Effector CD8-positive, alpha-beta T cell (primary cell): ENCODE measurements around the gene B2M.
A peak's percentile ranks its signal among the peaks of the same experiment; 100 is the strongest.
"Not testable (repeated sequence)": the region's sequence is repeated elsewhere in the genome, so short reads cannot be mapped to it uniquely, and the experiment has no call there.

Source experiments
- DNase-seq: peaks from one replicate; lab custom pipeline; 2025; lab: John Stamatoyannopoulos, UW

The B2M gene

DNA sequence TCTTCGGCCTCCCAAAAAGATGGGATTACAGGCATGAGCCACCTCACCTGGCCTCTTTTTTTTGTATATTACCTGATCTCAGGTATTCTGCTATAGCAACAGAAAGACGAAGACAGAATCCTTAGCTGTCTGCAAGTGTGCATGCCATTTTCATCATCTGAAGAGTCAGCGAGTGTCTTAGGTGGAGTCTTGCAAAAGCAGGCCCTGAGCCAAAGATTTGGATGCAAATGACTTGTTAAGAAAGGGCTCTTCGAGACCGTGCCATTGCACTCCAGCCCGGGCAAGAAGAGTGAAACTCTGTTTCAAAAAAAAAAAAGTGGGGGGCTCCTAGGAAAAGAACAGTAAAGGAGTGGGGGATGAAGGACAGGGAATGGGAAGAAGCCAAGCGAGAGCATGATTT is 14.8 kb downstream of the B2M start:
- no peak for DNase-seq

DNA sequence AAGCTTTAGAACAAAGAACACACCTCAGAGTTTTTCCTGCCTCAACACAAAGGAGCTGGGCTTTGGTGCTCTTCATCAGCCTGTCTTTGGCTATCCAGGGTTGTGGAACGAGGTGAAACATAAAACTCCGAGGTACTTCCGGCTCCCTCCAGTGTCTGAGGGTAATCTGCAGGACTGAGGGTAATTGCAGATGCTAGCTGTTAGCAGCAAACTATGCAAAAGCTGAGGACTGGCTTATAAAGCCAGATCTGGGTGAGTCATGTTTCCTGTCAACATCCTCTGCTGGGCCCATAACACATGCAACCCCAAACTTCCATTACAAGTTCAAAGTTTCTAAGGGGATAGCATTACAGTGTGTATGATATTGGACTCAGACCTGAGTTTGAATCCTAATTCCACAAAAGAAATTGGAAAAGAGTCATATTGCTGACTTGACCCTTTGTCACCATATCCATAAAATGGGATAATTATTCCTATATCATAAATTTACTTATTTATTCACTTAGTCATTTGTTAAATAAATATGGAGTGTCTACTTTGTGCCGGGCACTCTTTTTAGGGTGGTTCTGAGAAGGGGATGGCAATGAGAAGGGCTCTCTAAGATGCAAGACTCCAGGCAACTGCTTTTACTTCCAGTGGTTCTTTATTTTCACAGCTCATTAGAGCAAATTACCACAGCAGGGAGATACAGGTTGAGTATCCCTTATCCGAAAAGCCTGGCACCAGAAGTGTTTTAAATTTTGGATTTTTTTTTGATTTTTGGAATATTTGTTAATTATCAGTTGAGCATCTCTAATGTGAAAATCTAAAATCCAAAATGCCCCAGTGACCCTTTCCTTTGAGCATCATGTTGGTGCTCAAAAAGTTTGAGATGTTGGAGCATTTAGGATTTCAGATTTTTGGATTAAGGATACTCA is 15.5 kb downstream of the B2M start:
- peak; percentile 63 for DNase-seq

DNA sequence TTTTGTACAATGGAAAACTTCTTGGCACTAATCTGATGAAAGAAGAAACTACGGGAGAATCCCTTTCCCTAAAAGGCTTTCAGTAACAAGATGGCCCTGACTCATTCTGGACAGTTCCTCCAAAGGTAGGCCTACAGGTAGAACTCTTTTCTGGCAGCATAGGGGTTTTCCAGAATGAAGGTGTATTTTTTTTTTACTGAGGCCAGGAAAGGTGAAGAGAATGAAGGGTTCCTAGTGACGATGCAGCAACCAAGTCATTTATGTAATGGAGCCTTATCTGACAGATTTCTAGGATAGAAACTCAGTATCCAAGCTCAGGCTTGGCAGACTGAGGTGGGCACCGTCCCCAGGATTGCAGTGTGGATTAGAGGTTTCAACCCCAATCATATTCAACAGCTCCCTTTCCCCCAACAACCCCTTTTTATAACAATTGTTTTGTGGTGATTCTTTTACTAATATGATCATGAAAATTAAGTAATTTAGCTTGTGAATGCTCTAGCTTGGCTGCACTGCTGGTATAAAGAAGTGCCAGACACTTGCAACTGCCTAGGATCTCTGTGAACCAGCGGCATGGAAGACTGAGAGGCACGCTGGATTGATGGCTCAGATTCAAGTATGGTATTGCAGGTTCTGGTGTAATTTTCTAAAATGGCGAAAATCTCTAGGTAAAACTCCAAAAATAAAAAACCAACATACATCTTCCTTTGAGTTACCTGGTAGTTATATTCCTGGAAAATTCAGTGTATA is 16.3 kb downstream of the B2M start:
- DNase-seq = no peak

DNA sequence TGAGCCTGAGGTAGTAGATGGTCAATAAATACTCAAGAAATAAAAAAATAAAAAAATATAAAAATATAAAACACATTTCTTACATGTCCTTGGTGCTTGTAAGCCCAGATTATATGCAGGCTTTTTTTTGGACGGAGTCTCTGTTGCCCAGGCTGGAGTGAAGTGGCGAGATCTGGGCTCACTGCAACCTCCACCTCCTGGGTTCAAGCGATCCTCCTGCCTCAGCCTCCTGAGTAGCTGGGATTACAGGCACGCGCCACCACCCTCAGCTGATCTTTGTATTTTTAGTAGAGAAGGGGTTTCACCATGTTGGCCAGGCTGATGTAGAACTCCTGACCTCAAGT is 16.9 kb downstream of the B2M start:
- not testable (repeated sequence) for DNase-seq

DNA sequence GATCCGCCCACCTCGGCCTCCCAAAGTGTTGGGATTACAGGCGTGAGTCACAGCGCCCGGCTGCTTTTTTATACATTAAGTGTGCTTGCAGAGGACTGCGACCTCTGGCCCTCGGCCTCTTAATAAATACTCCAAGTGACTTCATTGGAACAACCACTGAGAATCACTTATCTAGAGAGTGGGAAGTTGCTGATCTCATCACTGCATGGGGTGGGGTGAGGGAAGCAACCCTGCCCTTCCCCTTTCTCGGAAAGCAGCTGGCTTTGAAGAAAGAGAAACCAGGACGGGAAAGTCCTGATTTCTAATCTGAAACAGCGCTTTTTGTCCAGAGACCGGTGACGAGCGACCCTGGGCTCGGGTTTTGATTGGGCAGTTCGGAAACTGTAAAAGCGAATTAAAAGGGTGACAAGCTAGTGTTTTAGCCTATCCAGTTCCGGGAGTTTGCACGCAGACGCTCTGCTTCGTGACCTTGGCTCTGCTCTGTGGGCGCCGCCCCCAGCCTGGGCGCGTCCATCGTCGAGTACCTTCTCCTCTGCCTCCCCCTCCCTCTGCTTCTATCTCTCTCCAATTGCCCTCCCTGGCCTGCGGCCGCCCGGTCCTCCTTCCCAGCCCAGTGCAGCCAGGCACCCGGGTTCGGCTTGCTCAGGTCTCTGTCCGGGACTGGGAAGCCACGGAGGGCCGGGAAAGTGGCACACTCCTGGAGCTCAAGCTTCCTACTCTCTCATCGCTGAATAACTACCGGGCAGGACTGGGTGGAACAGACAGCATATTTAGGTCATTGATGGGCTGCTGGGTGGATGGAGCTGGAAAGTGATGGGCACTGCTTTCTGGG is 17.5 kb downstream of the B2M start:
- DNase-seq = peak; percentile 93

DNA sequence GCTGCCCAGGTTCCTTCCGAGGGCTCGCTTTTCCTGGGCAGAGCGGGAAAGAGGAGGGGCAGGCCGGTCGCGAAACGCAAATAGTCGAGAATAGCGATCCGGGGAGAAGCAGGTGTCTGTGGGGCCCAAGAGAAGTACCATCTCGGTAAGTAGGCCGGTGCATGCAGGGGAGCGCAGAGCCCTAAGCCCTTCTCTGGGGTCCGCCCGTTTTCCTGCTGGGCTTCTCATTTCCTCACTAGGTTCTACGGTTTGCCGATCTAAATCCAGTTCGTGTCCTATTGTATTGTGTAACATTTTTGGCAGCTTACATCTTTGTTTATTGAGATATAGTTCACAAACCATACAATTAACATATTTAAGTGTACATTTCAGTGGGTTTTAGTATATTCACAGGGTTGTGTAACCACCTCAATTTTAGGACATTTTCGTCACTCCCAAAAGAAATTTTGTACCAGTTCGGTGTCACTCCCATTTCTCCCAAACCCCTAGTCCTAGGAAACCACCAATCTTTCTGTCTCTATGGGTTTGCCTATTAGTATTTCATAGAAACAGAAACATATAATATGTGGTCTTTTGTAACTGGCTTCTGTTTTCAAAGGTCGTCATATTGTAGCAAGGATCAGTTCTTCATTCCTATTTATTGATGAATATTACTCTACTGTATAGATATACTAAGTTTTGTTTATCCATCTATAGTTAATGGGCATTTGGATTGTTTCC is 18.3 kb downstream of the B2M start:
- no peak for DNase-seq

DNA sequence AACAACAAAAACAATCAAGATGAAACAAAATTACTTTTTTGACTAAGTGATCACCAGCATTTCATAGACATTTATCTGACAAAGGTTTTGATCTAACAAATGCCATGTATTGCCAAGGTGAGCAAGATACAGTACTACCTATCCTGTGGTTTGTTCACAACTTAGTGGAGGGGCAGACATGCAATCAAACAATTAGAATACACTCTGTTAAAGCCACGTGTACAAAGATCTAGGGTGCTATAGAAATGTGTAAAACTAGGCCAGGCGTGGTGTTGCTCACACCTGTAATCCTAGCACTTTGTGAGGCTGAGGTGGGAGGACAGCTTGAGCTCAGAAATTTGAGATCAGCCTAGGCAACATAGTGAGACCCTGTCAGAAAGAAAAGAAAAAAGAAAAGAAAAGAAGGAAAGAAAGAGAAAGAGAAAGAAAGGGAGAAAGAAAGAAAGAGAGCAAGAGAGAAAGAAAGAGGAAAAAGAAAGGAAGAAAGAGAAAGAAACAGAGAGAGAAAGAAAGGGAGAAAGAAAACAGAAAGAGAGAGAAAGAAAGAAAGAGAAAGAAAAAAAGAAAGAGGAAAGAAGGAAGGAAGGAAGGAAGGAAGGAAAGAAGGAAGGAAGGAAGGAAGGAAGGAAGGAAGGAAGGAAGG is 23.6 kb downstream of the B2M start:
- DNase-seq = no peak

DNA sequence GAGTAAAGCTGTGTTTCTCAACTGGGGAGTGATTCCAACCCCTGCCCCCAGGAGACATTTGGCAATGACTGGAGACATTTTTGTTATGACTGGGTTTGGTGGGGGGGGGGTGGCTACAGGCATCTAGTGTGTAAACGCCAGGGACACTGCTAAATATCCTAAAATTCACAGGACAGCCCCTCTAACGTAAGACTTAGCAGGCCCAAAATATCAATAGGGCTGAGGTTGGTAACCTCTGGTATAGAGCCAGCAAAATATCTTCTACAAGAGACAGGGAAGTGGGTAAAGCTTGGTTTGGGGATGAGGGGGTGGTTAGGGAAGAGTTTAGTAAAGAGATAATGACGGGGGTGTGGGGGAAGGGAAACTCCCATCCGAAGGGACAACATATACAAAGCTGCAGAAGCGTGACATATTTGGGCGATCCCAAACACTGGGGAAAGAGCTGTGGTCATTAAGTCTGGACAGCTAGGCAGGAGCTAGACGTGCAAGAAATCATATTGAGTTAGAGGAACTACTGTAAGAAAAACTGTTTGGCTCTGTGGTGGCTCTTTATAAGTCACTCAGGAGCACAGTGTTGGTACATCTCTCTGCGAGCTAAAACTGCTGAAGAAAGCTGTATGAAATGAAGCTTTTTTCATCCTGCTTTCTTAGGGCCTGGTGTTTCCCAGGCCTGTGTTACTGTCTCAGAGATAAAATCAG is 24.3 kb downstream of the B2M start:
- peak; percentile 5 for DNase-seq

DNA sequence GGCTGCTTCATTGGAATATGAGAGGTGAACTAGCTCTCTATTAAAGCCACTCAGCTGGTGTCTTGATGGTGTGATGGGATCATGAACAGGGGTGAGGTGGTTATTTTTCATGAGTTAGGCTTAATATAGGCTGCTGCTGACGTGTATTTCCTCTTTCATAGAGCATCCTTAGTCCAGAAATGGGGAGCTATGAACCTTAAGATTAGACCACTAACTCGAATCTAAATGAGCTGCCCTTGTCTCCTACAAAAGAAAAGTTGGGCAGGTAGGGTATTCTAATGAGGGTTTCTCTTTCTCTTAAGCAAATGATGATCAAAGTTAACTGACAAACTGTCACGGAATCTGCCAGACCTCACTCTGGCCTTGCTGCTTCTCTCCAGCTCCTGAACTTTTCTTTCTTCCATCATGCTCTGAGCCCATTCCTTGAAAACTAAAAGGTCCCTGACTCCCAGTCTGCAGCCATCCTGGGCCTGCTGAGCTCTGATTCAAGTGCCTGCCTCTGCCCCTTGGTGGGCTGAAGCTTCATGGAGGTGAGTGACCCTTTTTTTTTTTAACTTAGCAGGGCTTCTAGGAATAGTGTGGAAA is 25.0 kb downstream of the B2M start, which contains the start of gene TRIM69:
TSS of gene TRIM69 (plus strand) at position 348 of the 585 bp plus-strand sequence. CDS start at position 525, 177 bp downstream.
- DNase-seq = no peak

DNA sequence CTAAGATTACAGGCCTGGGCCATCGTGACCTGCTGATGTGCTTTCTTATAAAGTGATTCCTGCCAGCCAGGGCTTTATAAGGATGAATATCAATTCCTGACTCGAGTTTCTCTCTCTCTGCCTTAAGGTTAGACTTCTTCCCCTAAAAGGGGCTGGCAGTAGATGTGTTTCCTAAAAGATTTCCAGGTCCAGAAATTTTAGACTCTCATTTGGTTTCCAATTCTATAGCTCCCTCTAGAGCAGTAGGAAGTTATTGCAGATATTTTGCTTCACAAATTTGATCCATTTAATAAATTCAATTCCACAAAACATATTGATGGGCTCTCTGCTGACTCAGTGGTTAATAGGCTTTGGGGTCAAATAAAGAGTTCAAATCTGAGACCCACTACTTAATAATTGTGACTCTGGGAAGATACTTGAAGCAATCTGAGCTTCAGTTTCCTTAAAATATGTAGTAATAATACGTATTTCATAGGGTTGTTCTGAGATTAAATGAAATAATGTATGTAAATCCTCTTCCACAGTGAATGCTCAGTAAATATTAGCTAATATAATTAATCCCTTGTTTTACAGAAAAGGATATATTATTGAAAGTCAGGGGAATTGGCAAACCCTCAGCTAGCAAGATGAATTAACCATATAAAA is 27.1 kb downstream of the B2M start:
- no peak for DNase-seq

DNA sequence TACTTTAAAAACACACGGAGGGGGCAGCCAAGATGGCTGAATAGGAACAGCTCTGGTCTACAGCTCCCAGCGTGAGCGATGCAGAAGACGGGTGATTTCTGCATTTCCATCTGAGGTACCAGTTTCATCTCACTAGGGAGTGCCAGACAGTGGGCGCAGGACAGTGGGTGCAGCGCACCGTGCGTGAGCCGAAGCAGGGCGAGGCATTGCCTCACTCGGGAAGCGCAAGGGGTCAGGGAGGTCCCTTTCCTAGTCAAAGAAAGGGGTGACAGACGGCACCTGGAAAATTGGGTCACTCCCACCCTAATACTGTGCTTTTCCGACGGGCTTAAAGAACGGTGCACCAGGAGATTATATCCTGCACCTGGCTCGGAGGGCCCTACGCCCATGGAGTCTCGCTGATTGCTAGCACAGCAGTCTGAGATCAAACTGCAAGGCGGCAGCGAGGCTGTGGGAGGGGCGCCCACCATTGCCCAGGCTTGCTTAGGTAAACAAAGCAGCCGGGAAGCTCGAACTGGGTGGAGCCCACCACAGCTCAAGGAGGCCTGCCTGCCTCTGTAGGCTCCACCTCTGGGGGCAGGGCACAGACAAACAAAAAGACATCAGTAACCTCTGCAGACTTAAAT is 28.0 kb downstream of the B2M start:
- peak; percentile 6 for DNase-seq

DNA sequence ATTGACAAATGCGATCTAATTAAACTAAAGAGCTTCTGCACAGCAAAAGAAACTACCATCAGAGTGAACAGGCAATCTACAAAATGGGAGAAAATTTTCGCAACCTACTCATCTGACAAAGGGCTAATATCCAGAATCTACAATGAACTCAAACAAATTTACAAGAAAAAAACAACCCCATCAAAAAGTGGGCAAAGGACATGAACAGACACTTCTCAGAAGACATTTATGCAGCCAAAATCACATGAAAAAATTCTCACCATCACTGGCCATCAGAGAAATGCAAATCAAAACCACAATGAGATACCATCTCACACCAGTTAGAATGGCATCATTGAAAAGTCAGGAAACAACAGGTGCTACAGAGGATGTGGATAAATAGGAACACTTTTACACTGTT is 32.1 kb downstream of the B2M start:
- DNase-seq = not testable (repeated sequence)

DNA sequence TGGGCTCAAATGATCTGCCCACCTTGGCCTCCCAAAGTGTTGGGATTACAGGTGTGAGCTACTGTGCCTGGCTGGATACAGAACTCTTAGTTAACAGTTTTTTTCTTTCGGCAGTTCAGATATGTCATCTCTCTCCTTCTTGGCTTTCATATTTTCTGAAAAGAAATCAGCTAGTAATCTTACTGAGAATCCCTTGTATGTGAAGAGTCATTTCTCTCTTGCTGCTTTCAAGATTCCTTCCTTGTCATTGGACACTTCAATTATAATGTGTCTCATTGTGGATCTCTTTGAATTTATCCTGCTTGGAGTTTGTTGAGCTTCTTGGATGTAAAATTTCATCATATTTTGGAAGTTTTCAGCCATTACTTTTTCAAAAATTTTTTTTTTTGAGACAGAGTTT is 42.0 kb downstream of the B2M start:
- no peak for DNase-seq

DNA sequence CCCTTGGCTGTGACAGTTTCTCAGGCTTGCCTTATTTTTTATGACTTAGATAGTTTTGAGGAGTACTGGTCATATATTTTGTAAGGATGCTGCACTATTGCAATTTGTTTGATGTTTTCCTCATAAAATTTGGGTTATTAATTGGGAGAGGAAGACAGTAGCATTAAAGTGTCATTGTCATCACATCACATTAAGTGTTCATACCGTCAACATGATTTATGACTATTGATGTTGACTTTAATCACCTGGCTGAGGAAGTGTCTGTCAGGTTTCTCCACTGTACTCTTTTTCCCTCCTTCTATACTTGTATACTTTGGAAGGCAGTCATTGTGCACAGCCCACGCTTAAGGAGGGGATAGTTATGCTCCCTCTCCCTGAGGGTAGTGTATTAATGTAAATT is 51.9 kb downstream of the B2M start:
- DNase-seq = no peak

DNA sequence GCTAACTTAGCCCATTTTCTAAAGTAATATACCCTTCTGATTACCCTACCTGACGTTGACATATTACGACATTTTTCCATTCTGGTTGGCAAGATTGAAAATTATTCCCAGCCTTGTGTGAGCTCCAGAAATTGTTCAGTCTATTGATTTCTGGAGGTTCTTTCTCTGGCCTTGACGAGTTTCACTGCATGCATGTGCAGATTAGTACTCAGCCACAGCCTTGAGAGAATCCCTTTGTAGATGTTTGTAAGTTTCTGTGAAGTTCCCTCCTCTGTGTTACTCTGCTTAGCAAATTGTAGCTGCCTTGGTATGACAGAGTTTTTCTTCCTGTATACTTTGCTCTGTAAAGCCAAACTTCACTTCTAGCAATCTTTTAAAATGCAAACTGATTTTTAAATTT is 52.5 kb downstream of the B2M start:
- DNase-seq = no peak

DNA sequence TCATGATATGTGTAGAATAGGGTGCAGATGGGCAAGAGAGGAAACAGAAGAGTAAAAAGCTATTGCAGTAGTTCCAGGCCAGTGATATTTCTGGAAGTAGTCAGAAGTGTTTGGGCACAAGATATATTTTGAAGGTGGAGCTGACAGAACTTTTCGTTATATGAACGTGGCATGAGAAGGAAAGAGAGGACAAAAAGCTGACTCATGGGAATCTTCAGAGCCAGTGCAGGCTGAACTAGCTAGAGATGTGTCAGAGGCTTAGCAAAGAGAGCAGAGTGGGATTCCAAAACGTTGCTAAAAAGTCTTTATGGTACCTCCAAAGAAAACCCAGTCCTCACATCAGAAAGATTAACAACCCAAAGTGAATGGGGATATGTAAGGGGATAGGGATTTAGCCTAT is 53.7 kb downstream of the B2M start:
- DNase-seq = no peak
